HG02981 (cell line): ENCODE results near the gene PNMA8A.

Source experiments
- ATAC-seq: cut with Tn5 transposase; IDR thresholded peaks from one replicate; pipeline ENCODE4 v1.9.1; 2021; ENCODE audit warnings: mild to moderate bottlenecking, moderate library complexity; ENCODE audit not compliant: unreplicated experiment

Gene PNMA8A

GRCh38 chr19:46428239-46429135 is 42.9 kb downstream of the PNMA8A start, which contains the start of gene PNMA8C:
TSS of gene PNMA8C (minus strand) at chr19:46428936. CDS start at chr19:46428359, 577 bp downstream.
- ATAC-seq, result no peak

GRCh38 chr19:46427518-46428045 is 43.8 kb downstream of the PNMA8A start:
- ATAC-seq, result no peak

- ATAC-seq, result no peak
Observed at GRCh38 chr19:46426506-46427162, 44.7 kb downstream of the PNMA8A start.

- no peak for ATAC-seq
Observed at GRCh38 chr19:46426035-46426505, 45.3 kb downstream of the PNMA8A start.

GRCh38 chr19:46423188-46423587 is 48.2 kb downstream of the PNMA8A start:
- ATAC-seq, result no peak

- no peak for ATAC-seq
Observed at GRCh38 chr19:46422344-46422743, 49.0 kb downstream of the PNMA8A start.

GRCh38 chr19:46420056-46420455 is 51.3 kb downstream of the PNMA8A start:
- ATAC-seq, result no peak
